Measurements from ENCODE around the gene MTUS2. TPM values are rescaled to one million over a fixed set of nuclear protein-coding genes. Genes with fewer than 3 reads are reported as not detected.

Gene MTUS2
- polyA plus RNA-seq, 2 of the 4 experiments (the other 2 are of a cell fraction) = not detected

- DNase-seq (ENCODE audit: low read depth in 1 of 2, low spot score in 1 of 2) = no peak
- H3K4me3 ChIP-seq = no peak overlapping the region
- CTCF ChIA-PET = no interaction called here
Observed at GRCh38 chr13:29359181-29359580, 539.0 kb downstream of the MTUS2 start.

GRCh38 chr13:29361716-29362115 is 541.6 kb downstream of the MTUS2 start:
- no peaks in the 10 kb centered on the region for H3K9me3 ChIP-seq
- FAIRE-seq (no peak), ATAC-seq (no peak), DNase-seq (ENCODE audit: low read depth in 1 of 2, low spot score in 1 of 2) (no peak)
- ChIA-PET POLR2A (no interaction called here), CTCF (interaction anchor here (0.8 to 1.3 kb wide), 2 partner anchors 12 to 542 kb away, joined by 3 to 6 read pairs; partner anchors contain the start of gene MTUS2)
- H3K27ac ChIP-seq = no peak overlapping the region
- H3K4me2 ChIP-seq = no peak overlapping the region
- 10% methylated on average over 3 of the region's 3 CpGs for WGBS (ENCODE audit: missing lambda C conversion rate)
- no peaks in the 10 kb centered on the region for H3K4me1 ChIP-seq
- H3K4me3 ChIP-seq = no peak overlapping the region
- TF ChIP-seq JUNB (IDR thresholded peaks at IDR 0.05) = no peak
- TF ChIP-seq CHD4 (IDR thresholded peaks at IDR 0.05; ENCODE audit: borderline replicate concordance) = no peak
- no peak for TF ChIP-seq MAX (IDR thresholded peaks at IDR 0.05)
- no peak for TF ChIP-seq GATA3 (IDR thresholded peaks at IDR 0.05; ENCODE audit: borderline replicate concordance)
- no peak for TF ChIP-seq REST (IDR thresholded peaks at IDR 0.05)
- TF ChIP-seq ZSCAN20 (CRISPR knock-in tag; IDR thresholded peaks at IDR 0.05) = no peak
- TF ChIP-seq SREBF2 (IDR thresholded peaks at IDR 0.05) = no peak
- TF ChIP-seq FOSB (CRISPR knock-in tag; IDR thresholded peaks at IDR 0.05) = no peak
- TF ChIP-seq KDM1A (IDR thresholded peaks at IDR 0.05; ENCODE audit: low read depth) = no peak
- no peak for TF ChIP-seq MYC (IDR thresholded peaks at IDR 0.05; ENCODE audit: borderline replicate concordance, low read length)
- no peak for TF ChIP-seq EHF (CRISPR knock-in tag; IDR thresholded peaks at IDR 0.05)
- TF ChIP-seq NPAS2 (CRISPR knock-in tag; IDR thresholded peaks at IDR 0.05; ENCODE audit: borderline replicate concordance) = no peak

More at GRCh38 chr13:29359181-29359580, 539.0 kb downstream of the MTUS2 start:
- no peak overlapping the region for H3K4me2 ChIP-seq
- H3K27ac ChIP-seq = no peak overlapping the region
- POLR2A ChIA-PET = no interaction called here
- no peak for FAIRE-seq
- H3K4me1 ChIP-seq = no peaks in the 10 kb centered on the region
- WGBS (ENCODE audit: missing lambda C conversion rate) = 47% methylated on average over 10 of the region's 19 CpGs
- TF ChIP-seq PHF8 (IDR thresholded peaks at IDR 0.05; ENCODE audit: borderline replicate concordance, low read depth) = no peak
- no peak for TF ChIP-seq NR3C1 (IDR thresholded peaks at IDR 0.05)
- TF ChIP-seq NPAS2 (CRISPR knock-in tag; IDR thresholded peaks at IDR 0.05; ENCODE audit: borderline replicate concordance) = no peak
- no peak for TF ChIP-seq MYC (IDR thresholded peaks at IDR 0.05; ENCODE audit: borderline replicate concordance, low read length)
- TF ChIP-seq TFCP2L1 (CRISPR knock-in tag; IDR thresholded peaks at IDR 0.05) = no peak
- no peak for TF ChIP-seq ZC3H11A (IDR thresholded peaks at IDR 0.05)
- TF ChIP-seq MAX (IDR thresholded peaks at IDR 0.05) = no peak
- no peak for TF ChIP-seq CBX8 (IDR thresholded peaks at IDR 0.05)
- TF ChIP-seq SREBF2 (IDR thresholded peaks at IDR 0.05) = no peak
- TF ChIP-seq HMGXB4 (CRISPR knock-in tag; IDR thresholded peaks at IDR 0.05; ENCODE audit: borderline replicate concordance) = no peak
- TF ChIP-seq HES2 (IDR thresholded peaks at IDR 0.05) = no peak
- no peak for TF ChIP-seq E2F6 (IDR thresholded peaks at IDR 0.05; ENCODE audit: borderline replicate concordance, low read depth)
- no peak for TF ChIP-seq POLR2AphosphoS2 (conservative IDR thresholded peaks at IDR 0.05; ENCODE audit: low read length)
- no peak for TF ChIP-seq ZSCAN20 (CRISPR knock-in tag; IDR thresholded peaks at IDR 0.05)
- TF ChIP-seq USF2 (IDR thresholded peaks at IDR 0.05) = no peak
- no peak for TF ChIP-seq GATA3 (IDR thresholded peaks at IDR 0.05; ENCODE audit: borderline replicate concordance)
- TF ChIP-seq BCL3 (IDR thresholded peaks at IDR 0.05) = no peak
- TF ChIP-seq TP53 (CRISPR knock-in tag; IDR thresholded peaks at IDR 0.05) = no peak
- no peak for TF ChIP-seq HDAC2 (IDR thresholded peaks at IDR 0.05)
- no peak for TF ChIP-seq EHMT2 (IDR thresholded peaks at IDR 0.05; ENCODE audit: low read depth)
- ATAC-seq = no peak
- no peaks in the 10 kb centered on the region for H3K9me3 ChIP-seq
